HG02678 (cell line): ENCODE measurements around the gene TMEM191B.
"Not testable (repeated sequence)": the region's sequence is repeated elsewhere in the genome, so short reads cannot be mapped to it uniquely, and the experiment has no call there.

Source experiments
- ATAC-seq: cut with Tn5 transposase; IDR thresholded peaks from one replicate; pipeline ENCODE4 v1.9.1; 2021; ENCODE audit warnings: mild to moderate bottlenecking, moderate library complexity; ENCODE audit not compliant: unreplicated experiment

The TMEM191B gene

GRCh38 chr22:18554280-18555256 lies 27.0 kb downstream of the TMEM191B start:
- not testable (repeated sequence) for ATAC-seq

DNA sequence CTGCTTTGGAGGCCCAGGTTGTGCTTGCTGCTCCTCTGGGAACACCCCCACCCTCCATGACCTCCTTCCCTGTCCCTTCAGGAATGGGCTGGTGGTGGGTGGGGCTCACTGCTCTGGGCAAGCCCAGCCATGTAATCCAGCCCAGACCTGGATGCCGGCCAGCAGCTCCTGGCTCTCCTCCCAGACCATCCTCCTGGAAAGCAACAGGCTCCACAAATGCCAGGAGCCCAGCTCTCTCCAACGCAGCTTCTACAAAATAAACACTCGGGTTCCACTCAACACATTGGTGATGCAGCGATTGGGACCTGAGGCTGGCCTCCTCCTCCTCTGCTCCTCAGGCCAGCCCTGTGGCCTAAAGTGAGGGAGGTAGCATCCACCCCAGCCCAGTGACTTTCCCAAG lies 30.9 kb downstream of the TMEM191B start:
- ATAC-seq, result not testable (repeated sequence)

GRCh38 chr22:18558939-18559338 lies 31.3 kb downstream of the TMEM191B start:
- not testable (repeated sequence) for ATAC-seq

DNA sequence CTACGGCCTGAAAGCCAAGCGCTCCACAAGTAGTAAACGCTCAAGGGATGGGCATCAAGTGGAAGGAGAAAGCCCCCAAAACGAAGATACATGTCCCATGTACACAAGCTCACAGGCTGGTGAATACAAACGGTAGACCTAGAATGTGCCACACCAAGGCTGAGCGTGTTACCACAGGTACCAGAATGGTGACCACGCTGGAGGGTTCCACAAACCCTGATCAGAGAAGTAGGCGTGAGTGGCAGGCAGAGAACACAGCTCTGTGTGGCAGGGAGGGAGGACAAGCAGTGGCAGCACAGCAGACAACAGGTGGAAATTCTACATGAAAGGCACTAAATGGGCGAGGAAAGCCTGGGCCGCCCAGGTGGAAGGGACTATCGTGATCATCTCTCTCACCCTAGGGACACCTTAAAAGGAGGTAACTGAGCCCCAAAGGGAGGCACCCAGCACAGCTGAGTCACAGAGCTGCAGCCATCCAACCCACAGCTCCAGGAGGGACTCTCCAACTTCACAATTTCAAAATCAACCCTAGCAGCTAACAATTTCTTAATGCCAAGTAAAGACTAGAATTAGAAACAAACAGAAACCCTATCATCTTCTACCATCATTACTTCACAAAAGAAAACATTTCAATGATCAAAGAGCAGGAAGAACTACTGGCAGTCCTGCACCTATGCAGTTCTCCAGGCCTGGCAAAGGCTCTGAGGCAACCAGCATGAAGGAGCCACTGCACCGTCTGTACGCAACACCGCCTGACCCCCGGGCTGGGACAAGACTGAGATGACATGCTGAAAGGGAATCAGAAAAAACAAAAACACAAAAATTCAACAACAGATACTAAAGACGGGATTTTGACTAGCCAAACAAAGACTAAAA lies 32.7 kb downstream of the TMEM191B start:
- ATAC-seq, result not testable (repeated sequence)

DNA sequence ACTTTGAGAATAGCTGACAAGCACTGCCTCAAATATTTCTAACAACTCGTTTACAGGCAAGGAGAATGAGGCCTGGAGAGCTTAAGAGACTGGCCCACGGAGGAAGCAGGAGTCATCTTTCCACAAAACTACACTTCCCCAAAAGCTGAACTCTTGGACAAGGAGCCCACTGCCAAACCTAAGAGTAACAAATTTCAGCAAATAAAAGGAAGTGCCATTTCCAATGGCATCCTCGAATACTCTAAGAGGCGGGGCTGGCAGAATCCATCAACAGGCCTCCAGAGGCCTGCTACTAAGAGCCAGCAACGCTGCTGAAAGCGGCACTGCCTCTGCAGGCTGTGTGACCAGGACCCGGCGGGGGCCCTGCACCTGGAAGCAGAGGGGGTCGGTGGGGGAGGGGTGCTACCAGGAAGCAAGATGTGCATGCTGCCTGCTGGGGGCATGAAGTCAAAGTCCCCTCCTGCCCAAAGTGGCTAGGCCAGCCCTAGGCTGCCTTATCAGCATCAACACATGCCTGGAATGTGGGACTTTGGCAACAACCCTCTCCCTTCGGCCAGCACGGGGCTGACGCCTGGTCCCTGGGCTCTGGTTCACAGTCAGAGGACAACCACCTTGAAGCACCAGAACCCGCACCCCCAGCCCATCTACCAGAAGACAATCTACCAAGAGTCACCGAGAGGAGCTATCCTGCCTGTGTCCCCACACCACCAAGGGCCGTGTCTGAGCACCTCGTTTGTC lies 43.1 kb downstream of the TMEM191B start:
- ATAC-seq, result not testable (repeated sequence)

DNA sequence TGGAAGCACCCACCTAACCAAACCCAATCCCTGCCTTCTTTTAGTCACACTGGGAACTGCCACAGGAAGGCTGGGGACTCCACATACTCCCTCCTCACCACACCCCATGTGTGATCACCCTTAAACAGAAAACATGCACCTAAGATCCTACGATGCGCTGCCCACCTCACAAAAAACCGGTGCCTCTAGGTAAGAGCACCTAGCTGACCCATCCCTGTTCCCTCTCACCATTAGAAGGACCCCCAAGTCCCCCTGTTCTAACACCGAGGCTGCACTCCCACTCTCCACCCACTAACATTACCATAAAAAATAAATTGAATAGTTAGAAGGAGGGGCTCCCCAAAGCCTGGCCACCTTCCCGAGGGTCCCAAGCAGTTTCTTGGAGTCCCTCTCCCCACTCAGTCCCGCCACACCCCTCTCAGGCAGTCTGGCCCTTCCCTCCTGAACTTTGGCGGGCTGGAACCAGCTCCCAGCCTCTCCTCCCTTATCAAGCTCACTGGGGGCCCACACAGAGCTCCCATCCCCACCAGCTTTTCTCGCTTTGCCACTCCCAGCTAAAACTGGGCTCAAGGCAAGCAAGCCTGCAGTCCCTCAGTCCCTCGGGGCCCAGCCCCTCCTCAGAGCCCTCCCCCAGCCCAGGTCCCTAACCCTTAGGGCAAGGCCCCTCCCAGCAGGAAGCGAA lies 46.0 kb downstream of the TMEM191B start:
- not testable (repeated sequence) for ATAC-seq

DNA sequence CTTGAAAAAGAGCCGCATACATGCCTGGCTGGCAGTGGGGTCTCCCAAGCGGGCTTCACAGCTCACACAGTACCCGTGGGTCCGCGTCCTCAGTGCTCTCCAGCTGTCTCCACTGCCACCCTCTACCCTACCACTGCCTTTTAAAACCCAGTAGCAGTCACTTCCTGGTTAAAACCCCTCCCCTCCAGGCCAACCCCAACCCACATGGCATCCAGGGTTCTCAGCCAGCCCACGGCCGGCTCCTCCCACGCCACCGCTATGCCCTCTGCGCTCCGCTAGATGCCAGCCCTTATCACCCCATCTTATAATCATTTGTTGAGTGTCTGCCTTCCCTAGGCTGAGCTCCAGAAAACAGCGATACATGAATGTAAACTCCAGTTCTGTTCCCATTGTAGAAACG lies 47.0 kb downstream of the TMEM191B start:
- ATAC-seq, result not testable (repeated sequence)

DNA sequence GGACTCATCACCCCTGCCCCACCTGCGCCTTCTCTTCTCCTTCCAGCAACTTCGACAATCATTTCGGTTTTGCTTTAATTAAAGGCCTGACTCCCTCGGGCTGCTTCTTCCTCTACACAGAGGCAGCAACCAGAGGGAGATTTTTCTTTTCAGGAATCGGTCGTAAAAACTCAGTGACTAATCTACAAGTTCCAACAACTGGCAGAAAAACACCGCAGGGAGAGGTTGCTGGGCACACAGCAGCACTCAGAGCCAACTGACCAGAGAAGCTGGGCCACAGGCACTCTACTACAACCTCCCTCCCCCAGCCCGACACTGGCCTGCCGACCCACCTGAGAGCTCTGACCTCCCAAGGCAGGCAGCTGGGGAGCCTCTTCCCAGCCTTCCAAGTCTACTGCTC lies 48.1 kb downstream of the TMEM191B start:
- not testable (repeated sequence) for ATAC-seq

- ATAC-seq, result peak; percentile 48
Observed at GRCh38 chr22:18577090-18577818, 49.7 kb downstream of the TMEM191B start.

- peak; percentile 86 for ATAC-seq
Observed at GRCh38 chr22:18577847-18578246, 50.2 kb downstream of the TMEM191B start.
